G401 (cell line): ENCODE results near the gene SLC7A6. TPM values are rescaled to one million over a fixed set of nuclear protein-coding genes. Genes with fewer than 3 reads are reported as not detected.

ENCODE experiments used
- DNase-seq: peaks from one replicate; pipeline ENCODE4 v3.0.0-alpha.2; 2015; ENCODE audit warnings: low spot score
- in situ Hi-C: cut with HindIII; loops from 2 replicates; pipeline ENCODE4 v1.10.0; 2016; ENCODE audit warnings: low sequenced_read_pairs, mixed read lengths
- total RNA-seq: library from RNA; depleted of rRNA; stranded (reverse); fragments of >200 nt; shearing (Covaris generic); gene quantifications from 2 replicates; pipeline ENCODE4 v1.2.3, GENCODE V29; 2014

The SLC7A6 gene
- total RNA-seq, 1 experiment from 2014 or later, result 21.5 TPM

- in situ Hi-C loops, result no loop called here
- DNase-seq, result no peak
These were observed 32.0 kb downstream of the SLC7A6 start for GRCh38 chr16:68296291-68296690.

GRCh38 chr16:68296693-68297092, 32.4 kb downstream of the SLC7A6 start:
- in situ Hi-C loops, result no loop called here
- no peak for DNase-seq

GRCh38 chr16:68297908-68298307, 33.6 kb downstream of the SLC7A6 start:
- in situ Hi-C loops, result no loop called here

GRCh38 chr16:68298312-68298711, 34.0 kb downstream of the SLC7A6 start:
- no peak for DNase-seq
- in situ Hi-C loops, result no loop called here

More at GRCh38 chr16:68297908-68298307, 33.6 kb downstream of the SLC7A6 start:
- peak; percentile 22 for DNase-seq

GRCh38 chr16:68298907-68299561, 34.7 kb downstream of the SLC7A6 start:
- in situ Hi-C loops, result no loop called here

GRCh38 chr16:68299571-68300453, 35.5 kb downstream of the SLC7A6 start:
- no peak for DNase-seq
- in situ Hi-C loops, result no loop called here

More at GRCh38 chr16:68298907-68299561, 34.7 kb downstream of the SLC7A6 start:
- peak; percentile 88 for DNase-seq

- no peak for DNase-seq
- in situ Hi-C loops, result no loop called here
These were observed 36.6 kb downstream of the SLC7A6 start for GRCh38 chr16:68300734-68301459.

- no peak for DNase-seq
- in situ Hi-C loops, result no loop called here
These were observed 42.3 kb downstream of the SLC7A6 start for GRCh38 chr16:68306633-68307032.

GRCh38 chr16:68309799-68310198, 45.5 kb downstream of the SLC7A6 start:
- in situ Hi-C loops, result no loop called here

GRCh38 chr16:68310437-68310773, 46.1 kb downstream of the SLC7A6 start:
- in situ Hi-C loops, result no loop called here
- no peak for DNase-seq

More at GRCh38 chr16:68309799-68310198, 45.5 kb downstream of the SLC7A6 start:
- no peak for DNase-seq

- in situ Hi-C loops, result no loop called here
These were observed 46.6 kb downstream of the SLC7A6 start, which contains the start of the genes PRMT7 and SLC7A6OS for GRCh38 chr16:68310774-68311511. PRMT7 (plus strand) TSS chr16:68311019; CDS start chr16:68315980, 4,961 bp downstream. SLC7A6OS (minus strand) TSS chr16:68310946; CDS start chr16:68310926, 20 bp downstream.

GRCh38 chr16:68313116-68313515, 48.8 kb downstream of the SLC7A6 start:
- in situ Hi-C loops, result no loop called here
- no peak for DNase-seq

More at GRCh38 chr16:68310774-68311511, 46.6 kb downstream of the SLC7A6 start, which contains the start of the genes PRMT7 and SLC7A6OS:
- DNase-seq, result peak; percentile 93

GRCh38 chr16:68319185-68319908, 55.0 kb downstream of the SLC7A6 start:
- no peak for DNase-seq
- in situ Hi-C loops, result no loop called here

- DNase-seq, result no peak
- in situ Hi-C loops, result no loop called here
These were observed 60.0 kb downstream of the SLC7A6 start for GRCh38 chr16:68324336-68324735.

GRCh38 chr16:68324780-68325357, 60.5 kb downstream of the SLC7A6 start:
- DNase-seq, result no peak
- in situ Hi-C loops, result no loop called here

- peak; percentile 97 for DNase-seq
- in situ Hi-C loops, result no loop called here
These were observed 64.0 kb downstream of the SLC7A6 start for GRCh38 chr16:68328151-68328859.

GRCh38 chr16:68328860-68329390, 64.6 kb downstream of the SLC7A6 start:
- in situ Hi-C loops, result no loop called here
- DNase-seq, result no peak
